ENCODE data around the gene GSTCD. TPM values are rescaled to one million over a fixed set of nuclear protein-coding genes. Genes with fewer than 3 reads are reported as not detected.
"Not testable (repeated sequence)": the region's sequence is repeated elsewhere in the genome, so short reads cannot be mapped to it uniquely, and the experiment has no call there.

The GSTCD gene
- total and polyA plus RNA-seq, 10 donors = 1.8 to 14.6 (median 9.5) TPM

DNA sequence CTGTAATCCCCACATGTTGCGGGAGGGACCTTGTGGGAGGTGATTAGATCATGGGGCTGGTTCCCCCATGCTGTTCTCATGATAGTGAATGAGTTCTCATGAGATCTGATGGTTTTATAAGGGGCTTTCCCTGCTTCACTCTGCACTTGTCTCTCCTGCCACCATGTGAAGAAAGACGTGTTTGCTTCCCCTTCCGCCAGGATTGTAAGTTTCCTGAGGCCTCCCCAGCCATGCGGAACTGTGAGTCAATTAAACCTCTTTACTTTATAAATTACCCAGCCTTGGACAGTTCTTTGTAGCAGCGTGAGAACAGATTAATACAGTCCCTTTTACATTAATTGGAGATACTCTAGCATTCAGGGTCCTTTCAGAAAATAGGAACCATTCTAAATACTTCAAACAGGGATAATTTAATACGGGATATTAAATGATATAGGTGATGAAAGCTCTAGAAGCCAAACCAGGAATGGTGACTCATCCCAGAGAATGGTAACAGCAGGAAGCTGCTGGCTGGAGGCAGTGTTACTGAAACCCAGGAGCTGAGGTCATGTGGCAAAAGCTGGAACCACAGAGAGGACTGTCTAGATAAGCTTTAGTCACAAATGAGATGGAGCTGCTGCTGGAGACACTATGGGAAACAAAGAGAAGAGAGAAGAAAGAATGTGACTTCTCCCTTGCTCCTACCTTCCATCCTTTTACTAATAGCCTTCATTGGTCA lies 57.3 kb downstream of the GSTCD start:
- Histone ChIP-seq H3K4me1 (no peaks in the 10 kb centered on the region), H3K27me3 (replicated peaks in 1 of 7) (no peaks in the 10 kb centered on the region), H3K4me3 (no peak overlapping the region), H3K36me3 (no peaks in the 10 kb centered on the region), H3K9me3 (peaks cover 0 to 7% (median 4%) of the 10 kb centered on the region in 8 donors), H3K27ac (no peak overlapping the region)
- intact Hi-C loops (cut with DNase I; ENCODE audit: low total_unique reads) = no loop called here
- DNase-seq = no peak
- WGBS, 5 donors = 89 to 97% (median 95%) methylated on average over 6 of the region's 6 CpGs
- TF ChIP-seq POLR2AphosphoS5 (IDR thresholded peaks at IDR 0.05) (no peak), POLR2A (IDR thresholded peaks at IDR 0.05) (no peak)
- TF ChIP-seq, protein P1, sequence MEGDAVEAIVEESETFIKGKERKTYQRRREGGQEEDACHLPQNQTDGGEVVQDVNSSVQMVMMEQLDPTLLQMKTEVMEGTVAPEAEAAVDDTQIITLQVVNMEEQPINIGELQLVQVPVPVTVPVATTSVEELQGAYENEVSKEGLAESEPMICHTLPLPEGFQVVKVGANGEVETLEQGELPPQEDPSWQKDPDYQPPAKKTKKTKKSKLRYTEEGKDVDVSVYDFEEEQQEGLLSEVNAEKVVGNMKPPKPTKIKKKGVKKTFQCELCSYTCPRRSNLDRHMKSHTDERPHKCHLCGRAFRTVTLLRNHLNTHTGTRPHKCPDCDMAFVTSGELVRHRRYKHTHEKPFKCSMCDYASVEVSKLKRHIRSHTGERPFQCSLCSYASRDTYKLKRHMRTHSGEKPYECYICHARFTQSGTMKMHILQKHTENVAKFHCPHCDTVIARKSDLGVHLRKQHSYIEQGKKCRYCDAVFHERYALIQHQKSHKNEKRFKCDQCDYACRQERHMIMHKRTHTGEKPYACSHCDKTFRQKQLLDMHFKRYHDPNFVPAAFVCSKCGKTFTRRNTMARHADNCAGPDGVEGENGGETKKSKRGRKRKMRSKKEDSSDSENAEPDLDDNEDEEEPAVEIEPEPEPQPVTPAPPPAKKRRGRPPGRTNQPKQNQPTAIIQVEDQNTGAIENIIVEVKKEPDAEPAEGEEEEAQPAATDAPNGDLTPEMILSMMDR (IDR thresholded peaks at IDR 0.05 in 8 of 11, conservative IDR thresholded peaks at IDR 0.05 in 3 of 11) = no peak

DNA sequence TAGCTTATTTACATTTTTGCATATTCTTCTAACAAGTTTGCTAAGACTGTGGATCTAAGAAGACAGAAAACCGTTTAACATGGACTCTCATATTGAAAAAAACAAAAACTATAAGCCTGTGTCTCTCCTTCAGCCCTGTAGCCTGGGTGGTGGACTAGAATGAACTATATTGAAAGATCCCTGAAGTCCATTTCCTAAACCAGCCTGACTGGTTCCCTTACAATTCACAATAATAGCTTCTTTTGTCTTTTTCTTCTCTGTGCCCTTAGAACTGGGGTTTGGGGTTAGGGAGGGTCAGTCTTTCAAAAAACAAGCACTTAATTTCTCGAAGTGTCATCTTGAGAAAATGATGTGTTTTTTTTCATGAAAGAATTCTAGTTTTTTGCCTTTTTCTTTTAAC lies 59.0 kb downstream of the GSTCD start:
- DNase-seq = no peak
- no peaks in the 10 kb centered on the region for H3K36me3 ChIP-seq
- no peak overlapping the region for H3K27ac ChIP-seq
- no peaks in the 10 kb centered on the region for H3K4me1 ChIP-seq
- WGBS, 5 donors = 88 to 96% (median 91%) methylated on average over 2 of the region's 2 CpGs
- H3K4me3 ChIP-seq = no peak overlapping the region
- TF ChIP-seq POLR2A (IDR thresholded peaks at IDR 0.05) (no peak), POLR2AphosphoS5 (IDR thresholded peaks at IDR 0.05) (no peak)
- TF ChIP-seq, protein P1 (IDR thresholded peaks at IDR 0.05 in 8 of 11, conservative IDR thresholded peaks at IDR 0.05 in 3 of 11) = no peak
- peaks cover 2 to 23% (median 19%) of the 10 kb centered on the region in 8 donors for H3K9me3 ChIP-seq
- intact Hi-C loops (cut with DNase I; ENCODE audit: low total_unique reads) = no loop called here
- no peaks in the 10 kb centered on the region for H3K27me3 ChIP-seq (replicated peaks in 1 of 7)

DNA sequence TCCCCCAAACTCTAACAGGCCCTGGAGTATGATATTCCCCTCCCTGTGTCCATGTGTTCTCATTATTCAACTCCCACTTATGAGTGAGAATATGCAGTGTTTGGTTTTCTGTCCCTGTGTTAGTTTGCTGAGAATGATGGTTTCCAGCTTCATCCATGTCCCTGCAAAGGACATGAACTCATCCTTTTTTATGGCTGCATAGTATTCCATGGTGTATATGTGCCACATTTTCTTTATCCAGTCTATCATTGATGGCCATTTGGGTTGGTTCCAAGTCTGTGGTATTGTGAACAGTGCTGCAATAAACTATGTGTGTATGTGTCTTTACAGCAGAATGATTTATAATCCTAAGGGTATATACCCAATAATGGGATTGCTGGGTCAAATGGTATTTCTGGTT lies 61.9 kb downstream of the GSTCD start:
- peaks cover 2 to 34% (median 32%) of the 10 kb centered on the region in 8 donors for H3K9me3 ChIP-seq
- H3K4me1 ChIP-seq; H3K27me3 ChIP-seq (replicated peaks in 1 of 7); DNase-seq; H3K4me3 ChIP-seq; H3K27ac ChIP-seq; H3K36me3 ChIP-seq; intact Hi-C loops (cut with DNase I; ENCODE audit: low total_unique reads): not testable (repeated sequence)

DNA sequence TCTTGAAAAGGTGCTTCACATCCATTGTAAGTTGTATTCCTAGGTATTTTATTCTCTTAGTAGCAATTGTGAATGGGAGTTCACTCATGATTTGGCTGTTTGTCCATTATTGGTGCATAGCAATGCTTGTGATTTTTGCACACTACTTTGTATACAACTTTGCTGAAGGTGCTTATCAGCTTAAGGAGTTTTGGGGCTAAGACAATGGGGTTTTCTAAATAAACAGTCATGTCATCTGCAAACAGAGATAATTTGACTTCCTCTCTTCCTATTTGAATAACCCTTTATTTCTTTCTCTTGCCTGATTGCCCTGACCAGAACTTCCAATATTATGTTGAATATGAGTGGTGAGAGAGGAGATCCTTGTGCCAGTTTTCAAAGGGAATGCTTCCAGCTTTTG lies 63.5 kb downstream of the GSTCD start:
- H3K27ac ChIP-seq; H3K27me3 ChIP-seq (replicated peaks in 1 of 7); H3K4me1 ChIP-seq; intact Hi-C loops (cut with DNase I; ENCODE audit: low total_unique reads); H3K4me3 ChIP-seq; DNase-seq: not testable (repeated sequence)
- Histone ChIP-seq H3K9me3 (peaks cover 2 to 34% (median 32%) of the 10 kb centered on the region in 8 donors), H3K36me3 (peaks cover 0 to 10% (median 0%) of the 10 kb centered on the region in 6 donors)

DNA sequence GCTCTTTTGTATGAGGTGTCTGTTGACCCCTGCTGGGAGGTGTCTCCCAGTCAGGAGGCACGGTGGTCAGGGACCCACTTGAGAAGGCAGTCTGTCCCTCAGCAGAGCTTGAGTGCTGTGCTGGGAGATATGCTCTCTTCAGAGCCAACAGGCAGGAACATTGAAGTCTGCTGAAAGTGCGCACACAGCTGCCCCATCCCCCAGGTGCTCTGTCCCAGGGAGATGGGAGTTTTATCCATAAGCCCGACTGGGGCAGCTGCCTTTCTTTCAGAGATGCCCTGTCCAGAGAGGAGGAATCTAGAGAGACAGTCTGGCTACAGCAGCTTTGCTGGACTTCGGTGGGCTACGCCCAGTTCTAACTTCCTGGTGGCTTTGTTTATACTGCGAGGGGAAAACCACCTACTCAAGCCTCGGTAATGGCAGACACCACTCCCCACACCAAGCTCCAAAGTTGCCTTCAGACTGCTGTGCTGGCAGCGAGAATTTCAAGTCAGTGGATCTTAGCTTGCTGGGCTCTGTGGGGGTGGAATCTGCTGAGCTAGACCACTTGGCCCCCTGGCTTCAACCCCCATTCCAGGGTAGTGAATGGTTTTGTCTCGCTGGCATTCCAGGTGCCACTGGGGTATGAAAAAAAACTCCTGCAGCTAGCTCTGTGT lies 67.3 kb downstream of the GSTCD start:
- H3K27me3 ChIP-seq (replicated peaks in 1 of 7); intact Hi-C loops (cut with DNase I; ENCODE audit: low total_unique reads); H3K4me3 ChIP-seq; H3K4me1 ChIP-seq; H3K27ac ChIP-seq: not testable (repeated sequence)
- Histone ChIP-seq H3K9me3 (peaks cover 2 to 30% (median 26%) of the 10 kb centered on the region in 8 donors), H3K36me3 (peaks cover 0 to 10% (median 0%) of the 10 kb centered on the region in 6 donors)
- 89 to 96% (median 95%) methylated on average over 7 to 9 of the region's 9 CpGs for WGBS, 5 donors
- peak; percentile 53 for DNase-seq
